Heart left ventricle (tissue), 13 donors: Measurements from ENCODE around the gene DGCR6L.
"Not testable (repeated sequence)": the region's sequence is repeated elsewhere in the genome, so short reads cannot be mapped to it uniquely, and the experiment has no call there.

ENCODE experiments used
- POLR2A ChIP-seq, 2 donors: fragments of 450-650 bp; IDR thresholded peaks; one replicate each; pipeline ENCODE4 v1.6.1; 2017; ENCODE audit warnings: antibody characterized with exemption in 2 of 2, mild to moderate bottlenecking in 2 of 2, moderate library complexity in 2 of 2
- TF ChIP-seq, protein P1 (sequence below), 12 donors: fragments of 200-600 bp; sonication (generic) in 4 of 12; IDR thresholded peaks; one replicate each; pipeline versions ENCODE4 v1.5.0 to v1.8.0; 2018 to 2022; ENCODE audit warnings: antibody characterized with exemption in 12 of 12, mild to moderate bottlenecking in 5 of 12
- donor health status: ischemic (EF 13 %, LVEDD 7.1; RV severe dilation, severe dysfunction).
- donor health status: DM: no; HTN: yes; CAD: no.
- donor health status: DM: no; HTN: no; CAD: no.
- donor health status: ischemic (EF 25% LVEDD 6.9; RV normal size, moderate dysfunction).
- donor health status: ischemic (EF 25% LVEDD 5.7; RV mildly dilated, moderate dysfunction).
- donor health status: ischemic (EF 35%, LVEDD 5.7; RV mildly dilated, moderate dysfunction).
- donor health status: nonischemic (EF 11% LVEDD 7.7; RV severe dilation, severe dysfunction).
- donor health status: DM: yes; HTN: yes; CAD: no.
- donor health status: PGD.
- donor health status: ischemic (EF 29% LVEDD 5.4; RV normal size, mild dysfunction).
- donor health status: nonischemic (EF 23%, LVEDD 6.1; RV moderate dilation, normal function).

DNA sequence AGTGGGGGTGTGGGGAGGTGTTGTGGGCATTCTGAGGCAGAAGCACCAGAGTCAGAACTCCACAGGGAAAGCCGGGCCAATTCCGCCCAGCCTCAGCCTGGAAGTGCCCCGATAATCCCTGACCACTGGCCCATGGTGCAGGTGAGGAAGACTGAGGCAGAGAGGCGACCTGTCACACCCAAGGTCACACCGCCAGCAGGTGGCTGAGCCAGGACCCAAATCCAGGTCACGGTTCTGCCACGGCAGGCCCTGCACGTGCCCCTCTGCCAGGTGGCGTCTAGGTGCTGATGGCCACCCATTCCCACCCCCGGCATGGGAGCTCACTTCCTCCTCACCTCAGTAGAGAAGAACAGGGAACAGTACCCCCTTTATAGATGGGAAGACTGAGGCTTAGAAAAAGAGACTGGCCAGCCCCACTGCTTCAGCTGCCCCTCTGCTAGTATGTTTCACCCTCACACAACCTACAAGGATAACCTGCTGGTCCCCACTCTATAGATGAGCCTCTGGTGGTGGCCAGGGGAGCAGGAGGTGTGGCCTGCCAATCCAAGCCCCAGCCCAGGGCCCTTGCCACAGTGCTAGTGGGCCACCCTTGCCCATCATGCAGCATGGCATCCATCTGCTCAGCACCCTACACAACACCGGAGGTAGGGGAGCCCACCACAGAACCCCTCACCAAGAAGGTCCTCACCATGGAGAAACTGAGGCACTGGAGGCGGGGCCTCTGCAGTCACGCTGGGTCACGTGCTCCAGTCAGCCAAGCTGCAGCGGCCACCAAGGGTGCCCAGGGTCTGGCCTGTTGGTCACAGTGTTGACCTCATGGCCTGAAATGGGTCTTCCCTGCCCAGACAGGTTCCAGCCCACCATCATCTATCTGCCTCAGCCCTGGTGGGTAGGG, 53.8 kb downstream of the DGCR6L start:
- TF ChIP-seq POLR2A (IDR thresholded peaks at IDR 0.05), result not testable (repeated sequence)
- TF ChIP-seq, protein P1, sequence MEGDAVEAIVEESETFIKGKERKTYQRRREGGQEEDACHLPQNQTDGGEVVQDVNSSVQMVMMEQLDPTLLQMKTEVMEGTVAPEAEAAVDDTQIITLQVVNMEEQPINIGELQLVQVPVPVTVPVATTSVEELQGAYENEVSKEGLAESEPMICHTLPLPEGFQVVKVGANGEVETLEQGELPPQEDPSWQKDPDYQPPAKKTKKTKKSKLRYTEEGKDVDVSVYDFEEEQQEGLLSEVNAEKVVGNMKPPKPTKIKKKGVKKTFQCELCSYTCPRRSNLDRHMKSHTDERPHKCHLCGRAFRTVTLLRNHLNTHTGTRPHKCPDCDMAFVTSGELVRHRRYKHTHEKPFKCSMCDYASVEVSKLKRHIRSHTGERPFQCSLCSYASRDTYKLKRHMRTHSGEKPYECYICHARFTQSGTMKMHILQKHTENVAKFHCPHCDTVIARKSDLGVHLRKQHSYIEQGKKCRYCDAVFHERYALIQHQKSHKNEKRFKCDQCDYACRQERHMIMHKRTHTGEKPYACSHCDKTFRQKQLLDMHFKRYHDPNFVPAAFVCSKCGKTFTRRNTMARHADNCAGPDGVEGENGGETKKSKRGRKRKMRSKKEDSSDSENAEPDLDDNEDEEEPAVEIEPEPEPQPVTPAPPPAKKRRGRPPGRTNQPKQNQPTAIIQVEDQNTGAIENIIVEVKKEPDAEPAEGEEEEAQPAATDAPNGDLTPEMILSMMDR (IDR thresholded peaks at IDR 0.05), result not testable (repeated sequence)
